GM12874 (cell line): ENCODE measurements around the gene ATP9B.

Source experiments
- TF ChIP-seq, protein P1 (sequence below): IDR thresholded peaks from 2 replicates; pipeline ENCODE4 v1.5.1; 2011; ENCODE audit warnings: low read depth, mild to moderate bottlenecking, control low read depth, low read length, moderate library complexity; ENCODE audit not compliant: insufficient read depth

Gene ATP9B

GRCh38 chr18:79396431-79397246 is 327.4 kb downstream of the ATP9B start:
- TF ChIP-seq, protein P1, sequence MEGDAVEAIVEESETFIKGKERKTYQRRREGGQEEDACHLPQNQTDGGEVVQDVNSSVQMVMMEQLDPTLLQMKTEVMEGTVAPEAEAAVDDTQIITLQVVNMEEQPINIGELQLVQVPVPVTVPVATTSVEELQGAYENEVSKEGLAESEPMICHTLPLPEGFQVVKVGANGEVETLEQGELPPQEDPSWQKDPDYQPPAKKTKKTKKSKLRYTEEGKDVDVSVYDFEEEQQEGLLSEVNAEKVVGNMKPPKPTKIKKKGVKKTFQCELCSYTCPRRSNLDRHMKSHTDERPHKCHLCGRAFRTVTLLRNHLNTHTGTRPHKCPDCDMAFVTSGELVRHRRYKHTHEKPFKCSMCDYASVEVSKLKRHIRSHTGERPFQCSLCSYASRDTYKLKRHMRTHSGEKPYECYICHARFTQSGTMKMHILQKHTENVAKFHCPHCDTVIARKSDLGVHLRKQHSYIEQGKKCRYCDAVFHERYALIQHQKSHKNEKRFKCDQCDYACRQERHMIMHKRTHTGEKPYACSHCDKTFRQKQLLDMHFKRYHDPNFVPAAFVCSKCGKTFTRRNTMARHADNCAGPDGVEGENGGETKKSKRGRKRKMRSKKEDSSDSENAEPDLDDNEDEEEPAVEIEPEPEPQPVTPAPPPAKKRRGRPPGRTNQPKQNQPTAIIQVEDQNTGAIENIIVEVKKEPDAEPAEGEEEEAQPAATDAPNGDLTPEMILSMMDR, result peak; percentile 43

DNA sequence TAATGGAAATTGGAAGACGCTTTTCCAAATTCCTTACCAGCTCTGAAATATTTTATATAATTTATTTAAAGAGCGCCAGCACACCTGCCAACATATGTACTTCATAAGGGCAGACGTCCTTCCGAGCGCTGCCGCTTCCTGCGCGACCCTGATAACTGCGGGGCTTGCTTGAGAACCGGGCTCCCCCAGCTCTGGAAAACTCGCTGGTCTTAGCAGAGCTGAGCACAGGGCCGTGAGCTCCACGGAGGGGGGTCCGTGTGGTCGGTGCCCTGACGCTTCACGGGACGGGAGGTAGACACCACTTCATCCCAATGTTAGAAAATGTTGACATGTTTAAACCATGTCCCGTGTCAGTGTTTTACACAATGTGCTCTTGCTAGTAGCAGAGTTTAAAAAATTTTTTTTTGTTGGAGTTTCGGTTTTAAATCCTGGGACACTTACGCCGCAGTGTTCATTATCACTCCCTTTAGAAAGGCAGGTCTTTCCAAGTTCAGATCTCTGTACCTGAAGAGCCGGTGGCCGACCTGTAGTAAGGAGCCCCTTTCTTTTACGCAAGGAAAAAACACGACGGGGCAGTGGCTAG is 328.1 kb downstream of the ATP9B start:
- TF ChIP-seq, protein P1, result no peak

DNA sequence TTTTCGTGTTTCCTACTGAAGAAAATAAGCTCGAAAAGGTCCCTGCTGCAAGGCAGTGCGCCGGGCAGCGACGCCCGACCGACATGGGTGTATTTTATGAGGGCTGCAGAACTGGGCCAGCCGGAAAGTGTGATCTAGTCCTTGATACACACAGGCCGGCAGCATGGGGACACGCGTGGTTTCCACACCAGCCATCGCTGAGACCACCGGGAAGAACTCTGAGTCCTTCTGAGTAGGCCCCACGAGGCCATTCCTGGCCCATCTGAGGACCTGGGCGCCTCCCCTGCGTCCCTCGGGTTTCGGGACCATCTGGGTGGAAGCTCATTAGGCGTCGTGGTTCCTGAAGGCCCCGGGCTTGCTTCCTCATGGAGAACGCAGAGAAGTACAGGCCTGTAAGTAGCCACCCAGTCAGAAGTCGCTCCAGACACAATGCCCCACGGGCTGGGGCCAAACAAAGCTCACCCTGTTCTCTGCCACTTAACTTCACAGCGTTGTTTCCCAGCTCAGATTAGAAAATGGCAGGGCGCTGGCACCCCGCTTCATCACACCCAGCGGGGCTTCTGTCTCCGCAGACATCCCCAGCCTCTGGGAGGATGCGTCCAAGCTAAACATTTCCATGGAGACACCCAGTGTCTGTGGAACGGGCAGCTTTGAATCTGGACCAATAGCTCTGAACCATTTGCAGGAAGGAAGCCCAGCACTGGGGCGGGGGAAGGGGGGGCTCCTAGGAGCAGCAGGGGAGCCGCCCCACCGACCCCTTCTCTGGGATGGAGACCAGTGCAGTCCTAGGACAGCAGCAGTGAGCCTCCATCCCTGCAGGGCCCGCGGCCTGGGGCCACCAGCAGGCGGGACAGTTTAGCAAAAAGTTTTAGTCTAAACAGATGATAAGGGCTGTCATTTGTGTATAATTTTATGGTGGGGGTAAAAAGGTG is 328.9 kb downstream of the ATP9B start:
- TF ChIP-seq, protein P1, result no peak

- TF ChIP-seq, protein P1, result no peak
Observed at GRCh38 chr18:79399275-79400081, 330.3 kb downstream of the ATP9B start.

DNA sequence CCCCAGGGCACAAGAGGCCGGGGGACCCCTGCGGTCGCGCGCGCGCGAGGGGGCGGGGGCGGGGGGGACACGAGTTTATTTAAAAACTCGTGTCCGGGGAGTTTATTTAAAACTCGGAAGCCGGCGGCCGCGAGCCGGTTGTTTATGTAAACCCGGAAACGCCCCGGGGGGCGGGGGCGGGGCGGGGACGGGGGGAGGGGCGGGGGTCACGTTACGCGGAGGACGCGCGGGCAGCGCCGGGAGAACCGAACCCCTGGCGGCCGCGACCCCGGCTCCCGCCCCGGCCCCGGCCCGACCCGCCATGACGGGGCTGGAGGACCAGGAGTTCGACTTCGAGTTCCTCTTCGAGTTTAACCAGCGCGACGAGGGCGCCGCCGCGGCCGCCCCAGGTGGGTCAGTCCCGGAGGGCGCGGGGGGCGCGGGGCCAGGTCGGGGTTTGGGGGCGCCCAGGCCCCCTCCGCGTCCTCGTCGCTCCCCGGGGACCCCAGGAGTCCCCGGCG is 330.9 kb downstream of the ATP9B start:
- TF ChIP-seq, protein P1, result no peak

DNA sequence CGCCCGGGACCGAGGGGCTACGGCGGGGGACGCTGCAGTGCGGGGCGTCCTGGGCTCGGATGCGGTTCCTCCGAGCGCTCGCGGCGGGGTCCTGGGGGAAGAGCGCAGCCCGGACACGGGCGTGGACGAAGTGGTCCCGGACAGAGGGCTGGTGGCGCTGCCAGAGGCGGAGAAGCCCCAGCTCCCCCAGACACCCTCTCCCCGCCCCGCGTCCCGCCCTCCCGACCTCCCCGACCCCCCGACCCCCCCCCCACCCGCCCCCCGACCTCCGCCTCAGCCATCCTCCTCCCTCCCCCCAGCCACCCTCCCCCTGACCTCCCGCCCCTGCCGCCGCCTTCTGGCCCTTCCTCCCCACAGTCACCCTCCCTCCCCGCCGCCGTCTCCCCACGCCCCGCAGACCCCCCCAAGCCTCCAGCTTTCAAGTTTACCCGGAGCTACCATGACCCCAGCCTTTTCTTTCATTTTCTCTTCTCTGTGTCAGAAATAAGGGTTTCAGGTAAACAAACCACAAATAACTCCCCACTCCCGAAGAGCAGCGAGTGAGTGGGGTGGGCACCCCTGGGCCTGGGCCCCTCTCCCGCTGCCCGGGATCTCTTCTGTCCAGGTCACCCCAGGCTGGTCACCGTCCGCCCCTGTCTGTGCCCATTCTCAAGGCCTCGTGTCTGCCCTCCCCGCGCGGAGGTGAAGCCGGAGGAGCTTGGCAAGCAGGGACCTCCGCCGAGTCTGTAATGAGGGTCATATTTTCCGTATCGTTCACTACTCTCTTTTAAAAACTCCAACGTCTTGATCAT is 331.6 kb downstream of the ATP9B start:
- TF ChIP-seq, protein P1, result no peak
